AG09309 (cell line): ENCODE measurements around the gene MAGEB1.

Experiments
- DNase-seq: peaks from one replicate; pipeline ENCODE4 v3.0.0-alpha.2; 2010; ENCODE audit warnings: low read depth
- H3K4me3 ChIP-seq: 2 replicates; pipeline ENCODE4 v1.5.1; 2011; ENCODE audit warnings: mild to moderate bottlenecking, low read depth, low read length, moderate library complexity; ENCODE audit not compliant: control insufficient read depth
- TF ChIP-seq, protein P1 (sequence below): IDR thresholded peaks from 2 replicates; pipeline ENCODE4 v1.5.1; 2011; ENCODE audit warnings: mild to moderate bottlenecking, low read depth, low read length, inconsistent platforms; ENCODE audit not compliant: insufficient read depth, control insufficient read depth; ENCODE audit errors: missing control alignments

Gene MAGEB1

DNA sequence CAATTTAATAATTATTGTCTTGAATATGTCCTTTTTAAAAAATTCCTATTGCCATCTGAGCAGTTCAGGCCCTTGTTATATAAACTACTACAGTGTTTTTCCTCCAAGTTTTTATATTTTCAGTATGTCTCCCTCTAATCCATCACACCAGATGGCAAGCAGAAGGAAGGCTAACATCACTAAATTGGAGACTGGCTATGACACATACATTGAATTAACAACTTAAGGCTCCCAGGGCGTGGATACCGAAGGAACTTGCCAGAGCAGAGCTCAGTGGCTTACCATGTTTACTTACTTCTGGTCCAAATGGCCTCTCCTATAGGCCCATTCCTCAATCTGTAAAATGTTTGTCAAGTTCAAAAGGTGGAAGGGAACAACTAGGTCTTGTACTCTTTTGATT lies 13.0 kb downstream of the MAGEB1 start:
- no peak overlapping the region for H3K4me3 ChIP-seq
- TF ChIP-seq, protein P1, sequence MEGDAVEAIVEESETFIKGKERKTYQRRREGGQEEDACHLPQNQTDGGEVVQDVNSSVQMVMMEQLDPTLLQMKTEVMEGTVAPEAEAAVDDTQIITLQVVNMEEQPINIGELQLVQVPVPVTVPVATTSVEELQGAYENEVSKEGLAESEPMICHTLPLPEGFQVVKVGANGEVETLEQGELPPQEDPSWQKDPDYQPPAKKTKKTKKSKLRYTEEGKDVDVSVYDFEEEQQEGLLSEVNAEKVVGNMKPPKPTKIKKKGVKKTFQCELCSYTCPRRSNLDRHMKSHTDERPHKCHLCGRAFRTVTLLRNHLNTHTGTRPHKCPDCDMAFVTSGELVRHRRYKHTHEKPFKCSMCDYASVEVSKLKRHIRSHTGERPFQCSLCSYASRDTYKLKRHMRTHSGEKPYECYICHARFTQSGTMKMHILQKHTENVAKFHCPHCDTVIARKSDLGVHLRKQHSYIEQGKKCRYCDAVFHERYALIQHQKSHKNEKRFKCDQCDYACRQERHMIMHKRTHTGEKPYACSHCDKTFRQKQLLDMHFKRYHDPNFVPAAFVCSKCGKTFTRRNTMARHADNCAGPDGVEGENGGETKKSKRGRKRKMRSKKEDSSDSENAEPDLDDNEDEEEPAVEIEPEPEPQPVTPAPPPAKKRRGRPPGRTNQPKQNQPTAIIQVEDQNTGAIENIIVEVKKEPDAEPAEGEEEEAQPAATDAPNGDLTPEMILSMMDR = no peak
- no peak for DNase-seq

DNA sequence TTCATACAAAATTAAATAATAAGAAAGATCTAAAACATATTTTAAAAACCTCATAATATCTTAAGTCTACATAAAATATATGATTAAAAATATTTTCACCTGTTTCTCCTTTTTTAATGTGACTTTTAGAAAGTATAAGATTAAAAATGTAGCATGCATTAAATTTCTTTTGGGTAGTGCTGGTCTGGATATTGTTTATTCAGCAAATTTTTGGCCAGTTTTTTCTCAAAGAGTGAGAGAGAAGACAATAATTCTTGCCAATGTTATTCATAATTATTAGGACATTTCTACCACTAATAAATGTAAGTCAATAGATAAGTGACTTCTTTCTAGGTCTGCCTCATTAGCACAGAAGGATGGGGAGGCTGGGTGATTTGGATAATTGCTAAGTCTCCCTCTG lies 14.1 kb downstream of the MAGEB1 start:
- no peak for DNase-seq
- TF ChIP-seq, protein P1 = no peak
- H3K4me3 ChIP-seq = no peak overlapping the region

DNA sequence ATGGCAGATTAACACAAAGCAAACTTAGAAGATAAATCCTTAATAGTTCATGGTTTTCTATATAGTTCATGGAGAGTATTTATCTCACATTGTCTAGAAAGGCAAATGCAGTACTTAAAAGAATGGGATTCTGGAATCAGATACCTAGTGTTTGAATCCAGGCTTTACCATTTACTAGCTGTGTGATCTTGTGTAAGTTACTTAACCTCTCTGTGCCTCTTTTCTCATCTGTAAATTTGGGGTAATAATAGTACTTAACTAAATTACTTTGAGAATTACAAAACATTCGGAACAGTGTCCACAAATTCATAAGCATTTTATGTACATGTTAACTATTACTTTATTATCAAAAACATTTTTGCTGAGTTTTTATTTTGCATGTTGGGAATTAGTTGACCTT lies 15.8 kb downstream of the MAGEB1 start:
- H3K4me3 ChIP-seq = no peak overlapping the region
- TF ChIP-seq, protein P1 = no peak
- no peak for DNase-seq

DNA sequence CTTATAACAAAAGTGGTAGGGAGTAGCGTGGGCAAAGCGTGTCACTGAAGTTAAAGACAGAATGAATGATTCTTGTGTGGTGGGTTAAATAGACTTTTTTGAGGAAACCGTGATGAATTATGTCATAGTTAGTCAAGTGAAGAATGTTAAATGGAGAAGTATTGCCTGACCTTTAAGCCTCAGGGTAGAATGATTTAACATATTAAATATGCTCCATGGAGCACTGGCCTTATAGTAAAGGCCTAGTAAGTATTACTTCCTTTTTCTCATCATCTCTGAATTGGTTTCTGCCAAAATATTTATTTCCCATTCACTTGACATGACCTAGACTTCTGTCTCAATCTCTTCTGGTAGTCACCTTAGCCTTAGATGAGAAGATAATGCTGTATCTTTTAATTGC lies 23.7 kb downstream of the MAGEB1 start:
- TF ChIP-seq, protein P1 = no peak

DNA sequence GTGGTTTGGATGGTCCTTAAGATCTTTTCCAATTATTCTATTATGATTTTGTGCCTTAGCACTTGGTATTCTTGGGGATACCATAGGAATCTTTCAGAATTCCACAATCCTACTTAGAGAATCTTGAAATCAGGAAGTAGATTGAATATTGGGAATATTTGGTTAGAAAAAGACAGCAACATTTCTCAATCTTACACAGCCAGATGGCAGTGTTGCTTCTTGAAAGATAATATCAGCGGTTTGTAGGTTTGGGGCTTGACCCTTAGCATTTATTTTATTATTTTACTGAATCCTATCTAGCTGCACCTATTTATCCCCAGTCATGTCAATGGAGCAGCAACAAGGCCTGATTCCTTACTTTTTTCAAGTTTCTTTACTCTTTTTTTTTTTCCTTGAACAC lies 28.6 kb downstream of the MAGEB1 start:
- TF ChIP-seq, protein P1 = peak; percentile 21
- no peak for DNase-seq
- no peak overlapping the region for H3K4me3 ChIP-seq

More for the DNA sequence above, 23.7 kb downstream of the MAGEB1 start:
- no peak overlapping the region for H3K4me3 ChIP-seq
- DNase-seq = no peak

DNA sequence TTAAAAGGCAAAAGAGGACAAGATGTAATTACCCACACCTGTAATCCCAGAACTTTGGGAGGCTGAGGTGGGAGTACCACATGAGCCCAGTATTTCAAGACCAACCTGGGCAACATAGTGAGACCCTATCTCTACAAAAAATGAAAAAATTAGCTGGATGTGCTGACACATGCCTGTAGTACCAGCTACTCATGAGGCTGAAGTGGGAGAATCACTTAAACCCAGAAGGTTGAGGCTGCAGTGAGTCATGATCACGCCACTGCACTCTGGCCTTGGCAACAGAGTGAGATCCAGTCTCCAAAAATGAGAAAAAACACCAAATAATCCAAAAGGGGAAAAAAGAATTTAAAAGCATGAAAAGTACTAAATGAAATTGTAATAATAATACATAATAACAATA lies 31.4 kb downstream of the MAGEB1 start:
- DNase-seq = no peak
- TF ChIP-seq, protein P1 = no peak
- no peak overlapping the region for H3K4me3 ChIP-seq

DNA sequence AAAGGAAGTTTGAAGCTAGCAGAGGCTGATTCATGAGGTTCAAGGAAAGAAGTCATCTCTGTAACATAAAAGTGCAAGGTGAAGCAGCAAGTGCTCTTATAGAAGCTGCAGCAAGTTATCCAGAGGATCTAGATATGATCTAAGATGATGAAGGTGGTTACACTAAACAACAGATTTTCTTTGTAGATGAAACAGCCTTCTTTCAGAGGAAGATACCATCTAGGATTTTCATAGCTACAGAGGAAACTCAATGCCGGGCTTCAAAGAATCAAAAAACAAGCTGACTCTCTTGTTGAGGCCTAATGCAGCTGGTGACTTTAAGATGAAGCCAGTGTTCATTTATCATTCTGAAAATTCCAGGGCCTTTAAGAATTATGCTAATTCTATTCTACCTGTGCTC lies 33.5 kb downstream of the MAGEB1 start:
- no peak for DNase-seq
- TF ChIP-seq, protein P1 = no peak

More for the DNA sequence above, 33.5 kb downstream of the MAGEB1 start:
- H3K4me3 ChIP-seq = no peak overlapping the region
